ENCODE data around the gene TEX19.
A peak's percentile ranks its signal among the peaks of the same experiment; 100 is the strongest.

The TEX19 gene

DNA sequence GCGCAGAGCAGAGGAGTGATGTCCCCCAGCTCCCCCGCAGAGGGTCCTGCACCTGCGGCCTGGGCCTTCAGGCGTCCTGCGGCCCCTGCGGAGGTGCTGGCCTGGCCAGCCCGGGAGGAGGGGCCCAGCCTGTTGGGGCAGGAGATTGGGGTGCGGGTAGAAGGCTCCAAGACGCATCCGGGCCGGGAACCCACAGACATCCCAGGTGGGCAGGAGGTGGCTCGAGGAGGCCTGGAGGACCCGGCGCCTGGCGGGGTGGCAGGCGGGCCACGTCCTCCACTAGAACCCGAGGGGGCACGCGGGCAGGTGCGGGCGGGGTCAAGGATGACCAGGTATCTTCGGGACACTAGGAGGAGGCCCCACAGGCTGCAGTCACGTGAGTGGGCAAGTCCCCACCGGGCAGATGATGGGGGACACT lies 24.8 kb upstream of the TEX19 start:
- ATAC-seq = no peak

DNA sequence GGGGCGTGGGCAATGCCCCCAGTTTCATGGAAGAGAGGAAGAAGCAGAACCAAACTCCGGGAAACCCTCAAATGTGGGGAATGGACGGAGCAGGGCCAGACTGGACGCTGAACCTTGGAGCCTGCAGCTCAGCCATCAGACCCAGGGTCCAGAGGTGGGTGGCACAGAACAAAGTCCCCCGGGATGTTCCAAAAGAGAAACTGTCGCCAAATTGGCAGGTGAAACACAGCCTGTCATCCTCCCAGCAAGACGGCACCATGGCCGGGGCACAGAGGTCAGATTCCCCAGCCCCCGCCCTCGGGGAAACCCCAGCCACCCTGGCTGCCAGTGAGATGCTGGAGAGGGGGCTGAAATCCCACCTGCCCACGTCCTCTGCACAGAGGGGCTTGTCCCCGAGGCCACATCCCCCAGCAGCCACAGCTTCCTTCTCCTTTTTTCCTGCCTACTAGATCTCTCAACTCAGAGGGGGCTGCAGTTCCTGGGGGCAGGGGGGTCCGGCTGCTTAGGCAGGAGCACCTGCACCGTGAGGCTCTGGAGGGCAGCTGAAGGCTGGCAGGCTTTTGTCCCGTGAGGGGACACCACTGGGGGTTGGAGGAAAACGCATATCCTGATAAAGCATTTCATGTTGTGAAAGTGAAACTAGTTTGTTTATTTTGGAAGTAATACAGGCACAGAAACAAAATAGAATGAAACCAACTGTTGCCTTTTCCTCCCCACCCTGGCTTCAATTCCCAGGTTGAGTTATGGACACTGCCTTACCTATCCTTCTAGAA lies 24.2 kb upstream of the TEX19 start:
- no peak for ATAC-seq
- TF ChIP-seq ZC3H10 (CRISPR knock-in tag; IDR thresholded peaks at IDR 0.05) (no peak), OSR1 (CRISPR knock-in tag; IDR thresholded peaks at IDR 0.05) (no peak), BACH2 (CRISPR knock-in tag; IDR thresholded peaks at IDR 0.05; ENCODE audit: borderline replicate concordance) (no peak), TCF4 (CRISPR knock-in tag; IDR thresholded peaks at IDR 0.05; ENCODE audit: borderline replicate concordance) (no peak), ESRRG (CRISPR knock-in tag; IDR thresholded peaks at IDR 0.05) (no peak), ZNF8 (CRISPR knock-in tag; IDR thresholded peaks at IDR 0.05) (no peak), ZNF70 (CRISPR knock-in tag; IDR thresholded peaks at IDR 0.05) (no peak), ZNF565 (CRISPR knock-in tag; conservative IDR thresholded peaks at IDR 0.05; ENCODE audit: low read depth) (no peak)
- TF ChIP-seq, protein P1, sequence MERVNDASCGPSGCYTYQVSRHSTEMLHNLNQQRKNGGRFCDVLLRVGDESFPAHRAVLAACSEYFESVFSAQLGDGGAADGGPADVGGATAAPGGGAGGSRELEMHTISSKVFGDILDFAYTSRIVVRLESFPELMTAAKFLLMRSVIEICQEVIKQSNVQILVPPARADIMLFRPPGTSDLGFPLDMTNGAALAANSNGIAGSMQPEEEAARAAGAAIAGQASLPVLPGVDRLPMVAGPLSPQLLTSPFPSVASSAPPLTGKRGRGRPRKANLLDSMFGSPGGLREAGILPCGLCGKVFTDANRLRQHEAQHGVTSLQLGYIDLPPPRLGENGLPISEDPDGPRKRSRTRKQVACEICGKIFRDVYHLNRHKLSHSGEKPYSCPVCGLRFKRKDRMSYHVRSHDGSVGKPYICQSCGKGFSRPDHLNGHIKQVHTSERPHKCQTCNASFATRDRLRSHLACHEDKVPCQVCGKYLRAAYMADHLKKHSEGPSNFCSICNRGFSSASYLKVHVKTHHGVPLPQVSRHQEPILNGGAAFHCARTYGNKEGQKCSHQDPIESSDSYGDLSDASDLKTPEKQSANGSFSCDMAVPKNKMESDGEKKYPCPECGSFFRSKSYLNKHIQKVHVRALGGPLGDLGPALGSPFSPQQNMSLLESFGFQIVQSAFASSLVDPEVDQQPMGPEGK (CRISPR knock-in tag; IDR thresholded peaks at IDR 0.05; ENCODE audit: borderline replicate concordance) = no peak
- TF ChIP-seq, protein P2, sequence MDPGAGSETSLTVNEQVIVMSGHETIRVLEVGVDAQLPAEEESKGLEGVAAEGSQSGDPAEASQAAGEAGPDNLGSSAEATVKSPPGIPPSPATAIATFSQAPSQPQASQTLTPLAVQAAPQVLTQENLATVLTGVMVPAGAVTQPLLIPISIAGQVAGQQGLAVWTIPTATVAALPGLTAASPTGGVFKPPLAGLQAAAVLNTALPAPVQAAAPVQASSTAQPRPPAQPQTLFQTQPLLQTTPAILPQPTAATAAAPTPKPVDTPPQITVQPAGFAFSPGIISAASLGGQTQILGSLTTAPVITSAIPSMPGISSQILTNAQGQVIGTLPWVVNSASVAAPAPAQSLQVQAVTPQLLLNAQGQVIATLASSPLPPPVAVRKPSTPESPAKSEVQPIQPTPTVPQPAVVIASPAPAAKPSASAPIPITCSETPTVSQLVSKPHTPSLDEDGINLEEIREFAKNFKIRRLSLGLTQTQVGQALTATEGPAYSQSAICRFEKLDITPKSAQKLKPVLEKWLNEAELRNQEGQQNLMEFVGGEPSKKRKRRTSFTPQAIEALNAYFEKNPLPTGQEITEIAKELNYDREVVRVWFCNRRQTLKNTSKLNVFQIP (CRISPR knock-in tag; IDR thresholded peaks at IDR 0.05; ENCODE audit: borderline replicate concordance, low read depth) = no peak

More for the DNA sequence above, 24.8 kb upstream of the TEX19 start:
- TF ChIP-seq, protein P3, sequence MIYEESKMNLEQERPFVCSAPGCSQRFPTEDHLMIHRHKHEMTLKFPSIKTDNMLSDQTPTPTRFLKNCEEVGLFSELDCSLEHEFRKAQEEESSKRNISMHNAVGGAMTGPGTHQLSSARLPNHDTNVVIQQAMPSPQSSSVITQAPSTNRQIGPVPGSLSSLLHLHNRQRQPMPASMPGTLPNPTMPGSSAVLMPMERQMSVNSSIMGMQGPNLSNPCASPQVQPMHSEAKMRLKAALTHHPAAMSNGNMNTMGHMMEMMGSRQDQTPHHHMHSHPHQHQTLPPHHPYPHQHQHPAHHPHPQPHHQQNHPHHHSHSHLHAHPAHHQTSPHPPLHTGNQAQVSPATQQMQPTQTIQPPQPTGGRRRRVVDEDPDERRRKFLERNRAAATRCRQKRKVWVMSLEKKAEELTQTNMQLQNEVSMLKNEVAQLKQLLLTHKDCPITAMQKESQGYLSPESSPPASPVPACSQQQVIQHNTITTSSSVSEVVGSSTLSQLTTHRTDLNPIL (CRISPR knock-in tag; IDR thresholded peaks at IDR 0.05; ENCODE audit: low read depth) = no peak
- TF ChIP-seq TCF4 (CRISPR knock-in tag; IDR thresholded peaks at IDR 0.05; ENCODE audit: borderline replicate concordance) = no peak
- no peak for TF ChIP-seq ZNF70 (CRISPR knock-in tag; IDR thresholded peaks at IDR 0.05)
- TF ChIP-seq RARB (CRISPR knock-in tag; IDR thresholded peaks at IDR 0.05) = no peak
- TF ChIP-seq OSR1 (CRISPR knock-in tag; IDR thresholded peaks at IDR 0.05) = no peak
- TF ChIP-seq CSDC2 (CRISPR knock-in tag; IDR thresholded peaks at IDR 0.05) = no peak
- TF ChIP-seq ARNTL (CRISPR knock-in tag; IDR thresholded peaks at IDR 0.05; ENCODE audit: borderline replicate concordance, low read depth) = no peak
- no peak for TF ChIP-seq ZNF565 (CRISPR knock-in tag; conservative IDR thresholded peaks at IDR 0.05; ENCODE audit: low read depth)

DNA sequence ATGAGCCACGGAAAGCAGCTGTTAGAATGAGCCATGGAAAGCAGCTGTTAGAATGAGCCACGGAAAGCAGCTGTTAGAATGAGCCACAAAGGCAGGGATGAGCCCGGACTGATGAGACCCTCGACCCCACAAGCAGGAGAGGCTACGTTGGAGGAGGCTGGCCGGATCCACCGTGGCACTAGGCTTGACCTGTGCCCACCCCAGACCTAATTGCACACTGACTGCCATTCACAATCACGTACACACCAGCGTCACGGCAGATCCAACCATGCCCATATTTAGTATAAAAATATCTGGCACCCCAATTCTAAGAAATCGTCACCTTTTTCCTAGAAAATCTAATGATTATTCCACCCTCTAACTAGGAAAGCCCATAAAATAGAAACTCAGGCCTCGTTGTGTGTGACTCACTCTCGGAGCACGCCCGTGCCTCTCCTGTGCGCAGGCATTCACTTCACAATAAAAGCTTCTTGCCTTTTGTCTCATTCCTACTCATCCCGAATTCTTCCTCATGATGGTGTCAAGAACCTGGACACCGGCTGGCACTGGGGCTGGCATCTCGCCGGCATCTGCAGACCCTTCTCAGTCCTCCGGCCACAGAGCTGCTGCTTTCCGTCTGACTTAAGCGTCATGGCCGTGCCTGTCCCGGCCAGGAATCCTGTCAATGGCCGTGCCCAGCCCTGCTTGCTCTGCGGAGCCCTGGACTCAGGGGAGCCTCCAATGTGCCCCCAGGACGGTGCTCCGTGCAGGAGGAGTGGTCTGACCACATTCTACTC lies 20.0 kb upstream of the TEX19 start:
- TF ChIP-seq CSDC2 (CRISPR knock-in tag; IDR thresholded peaks at IDR 0.05) (0 out of 2 replicates have a peak, but pooled peaks have one; percentile 64), TOX (CRISPR knock-in tag; IDR thresholded peaks at IDR 0.05; ENCODE audit: borderline replicate concordance) (no peak)
- ATAC-seq = peak; percentile 94

DNA sequence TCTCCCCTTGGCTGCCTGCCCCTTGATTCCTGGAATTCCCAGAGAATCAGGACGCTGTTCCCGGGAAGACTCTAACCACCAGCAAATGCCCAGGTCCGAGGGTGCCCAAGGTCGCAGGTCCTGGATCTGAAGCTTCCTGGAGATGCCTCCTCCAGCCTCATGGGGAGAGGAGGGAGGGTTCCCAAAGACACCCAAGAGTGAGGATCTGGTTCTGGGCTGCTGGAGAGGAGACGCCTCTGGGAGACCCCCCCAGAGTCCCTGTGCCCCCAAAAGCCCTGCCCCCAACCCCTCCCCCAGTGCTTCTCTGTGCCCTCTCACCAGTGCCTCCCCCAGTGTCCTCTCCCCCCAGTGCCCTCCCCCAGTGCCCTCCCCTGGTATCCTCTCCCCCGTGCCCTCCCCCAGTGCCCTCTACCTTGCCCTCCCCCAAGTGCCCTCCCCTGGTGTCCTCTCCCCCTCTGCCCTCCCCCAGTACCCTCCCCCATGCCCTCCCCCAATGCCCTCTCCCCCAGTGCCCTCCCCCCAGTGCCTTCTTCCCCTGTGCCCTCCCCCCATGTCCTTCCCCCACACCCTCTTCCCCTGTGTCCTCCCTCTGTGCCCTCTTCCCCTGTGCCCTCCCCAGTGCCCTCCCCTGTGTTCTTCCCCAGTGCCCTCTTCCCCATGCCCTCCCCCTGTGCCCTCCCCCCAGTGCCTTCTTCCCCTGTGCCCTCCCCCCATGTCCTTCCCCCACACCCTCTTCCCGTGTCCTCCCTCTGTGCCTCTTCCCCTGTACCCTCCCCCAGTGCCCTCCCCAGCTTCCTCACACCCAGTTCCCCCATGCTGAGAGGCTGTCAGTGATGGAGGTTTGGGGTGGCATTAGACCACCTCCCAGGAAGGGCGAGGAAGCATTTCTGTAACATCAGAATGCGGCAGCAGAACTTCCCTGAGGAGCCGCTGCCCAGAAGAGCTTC lies 19.1 kb upstream of the TEX19 start:
- TF ChIP-seq PPARA (CRISPR knock-in tag; IDR thresholded peaks at IDR 0.05; ENCODE audit: borderline replicate concordance) (no peak), OSR1 (CRISPR knock-in tag; IDR thresholded peaks at IDR 0.05) (no peak), ARNTL (CRISPR knock-in tag; IDR thresholded peaks at IDR 0.05; ENCODE audit: borderline replicate concordance, low read depth) (no peak), CSDC2 (CRISPR knock-in tag; IDR thresholded peaks at IDR 0.05) (no peak), RARB (CRISPR knock-in tag; IDR thresholded peaks at IDR 0.05) (no peak), ZNF8 (CRISPR knock-in tag; IDR thresholded peaks at IDR 0.05) (no peak), ZFP30 (CRISPR knock-in tag; IDR thresholded peaks at IDR 0.05) (no peak), ZFP3 (CRISPR knock-in tag; IDR thresholded peaks at IDR 0.05) (no peak), SNAI2 (CRISPR knock-in tag; IDR thresholded peaks at IDR 0.05) (no peak), TCF4 (CRISPR knock-in tag; IDR thresholded peaks at IDR 0.05; ENCODE audit: borderline replicate concordance) (no peak), ZC3H10 (CRISPR knock-in tag; IDR thresholded peaks at IDR 0.05) (no peak), ZNF70 (CRISPR knock-in tag; IDR thresholded peaks at IDR 0.05) (no peak)
- TF ChIP-seq, protein P1 (CRISPR knock-in tag; IDR thresholded peaks at IDR 0.05; ENCODE audit: borderline replicate concordance) = no peak
- TF ChIP-seq, protein P2 (CRISPR knock-in tag; IDR thresholded peaks at IDR 0.05; ENCODE audit: borderline replicate concordance, low read depth) = no peak
- TF ChIP-seq, protein P3 (CRISPR knock-in tag; IDR thresholded peaks at IDR 0.05; ENCODE audit: low read depth) = no peak
- peak; percentile 57; the same call in 2 of the 3 replicates for ATAC-seq

Data from SK-N-SH treated with all-trans-retinoic acid at 6 μM for 48 hours (cell line).